Heart left ventricle (tissue), 13 donors: ENCODE results near the gene TARBP2.

Experiments used
- POLR2A ChIP-seq, 2 donors: fragments of 450-650 bp; IDR thresholded peaks; one replicate each; pipeline ENCODE4 v1.6.1; 2017; ENCODE audit warnings: antibody characterized with exemption in 2 of 2, mild to moderate bottlenecking in 2 of 2, moderate library complexity in 2 of 2
- TF ChIP-seq, protein P1 (sequence below), 12 donors: fragments of 200-600 bp; sonication (generic) in 4 of 12; IDR thresholded peaks; one replicate each; pipeline versions ENCODE4 v1.5.0 to v1.8.0; 2018 to 2022; ENCODE audit warnings: antibody characterized with exemption in 12 of 12, mild to moderate bottlenecking in 5 of 12
- donor health status: ischemic (EF 13 %, LVEDD 7.1; RV severe dilation, severe dysfunction).
- donor health status: DM: no; HTN: yes; CAD: no.
- donor health status: DM: no; HTN: no; CAD: no.
- donor health status: ischemic (EF 25% LVEDD 6.9; RV normal size, moderate dysfunction).
- donor health status: ischemic (EF 25% LVEDD 5.7; RV mildly dilated, moderate dysfunction).
- donor health status: ischemic (EF 35%, LVEDD 5.7; RV mildly dilated, moderate dysfunction).
- donor health status: nonischemic (EF 11% LVEDD 7.7; RV severe dilation, severe dysfunction).
- donor health status: DM: yes; HTN: yes; CAD: no.
- donor health status: PGD.
- donor health status: ischemic (EF 29% LVEDD 5.4; RV normal size, mild dysfunction).
- donor health status: nonischemic (EF 23%, LVEDD 6.1; RV moderate dilation, normal function).

DNA sequence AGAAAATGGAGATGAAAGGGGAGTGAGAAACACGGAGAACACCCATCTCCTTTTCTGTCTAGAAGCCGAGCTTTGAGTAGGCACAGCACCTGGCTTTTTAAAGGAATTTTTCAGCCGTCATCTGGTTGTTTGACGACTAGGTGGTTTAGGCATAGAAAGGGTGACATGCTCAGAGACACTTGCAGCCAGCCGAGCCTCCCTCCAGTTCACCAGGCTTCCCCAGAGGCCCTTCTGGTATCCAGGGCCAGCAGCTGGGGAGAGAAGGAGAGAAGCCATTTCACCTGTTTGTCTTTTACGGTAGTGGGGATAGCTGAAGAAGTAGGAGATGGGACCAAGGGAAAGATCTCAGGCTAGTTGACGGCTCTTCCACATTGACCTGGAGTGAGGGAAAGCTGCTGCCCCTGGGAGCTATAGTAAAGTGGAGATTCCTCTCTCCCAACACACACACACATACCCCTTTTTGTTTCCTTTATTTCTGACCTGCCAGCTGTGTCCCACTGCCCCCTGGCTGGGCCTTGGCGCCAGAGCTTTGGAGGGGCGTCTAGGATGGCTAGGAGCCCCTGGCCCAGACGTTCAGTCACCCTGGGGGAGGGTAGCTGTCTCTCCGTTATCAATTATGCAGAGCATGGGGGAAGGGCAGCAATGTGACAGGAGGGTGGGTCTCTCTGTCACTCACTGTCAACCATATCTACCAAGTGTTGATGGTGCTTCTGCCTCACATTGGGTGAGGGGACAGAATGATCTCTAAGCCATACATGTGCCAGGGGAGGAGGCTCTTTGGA lies 7.3 kb upstream of the TARBP2 start:
- TF ChIP-seq, protein P1, sequence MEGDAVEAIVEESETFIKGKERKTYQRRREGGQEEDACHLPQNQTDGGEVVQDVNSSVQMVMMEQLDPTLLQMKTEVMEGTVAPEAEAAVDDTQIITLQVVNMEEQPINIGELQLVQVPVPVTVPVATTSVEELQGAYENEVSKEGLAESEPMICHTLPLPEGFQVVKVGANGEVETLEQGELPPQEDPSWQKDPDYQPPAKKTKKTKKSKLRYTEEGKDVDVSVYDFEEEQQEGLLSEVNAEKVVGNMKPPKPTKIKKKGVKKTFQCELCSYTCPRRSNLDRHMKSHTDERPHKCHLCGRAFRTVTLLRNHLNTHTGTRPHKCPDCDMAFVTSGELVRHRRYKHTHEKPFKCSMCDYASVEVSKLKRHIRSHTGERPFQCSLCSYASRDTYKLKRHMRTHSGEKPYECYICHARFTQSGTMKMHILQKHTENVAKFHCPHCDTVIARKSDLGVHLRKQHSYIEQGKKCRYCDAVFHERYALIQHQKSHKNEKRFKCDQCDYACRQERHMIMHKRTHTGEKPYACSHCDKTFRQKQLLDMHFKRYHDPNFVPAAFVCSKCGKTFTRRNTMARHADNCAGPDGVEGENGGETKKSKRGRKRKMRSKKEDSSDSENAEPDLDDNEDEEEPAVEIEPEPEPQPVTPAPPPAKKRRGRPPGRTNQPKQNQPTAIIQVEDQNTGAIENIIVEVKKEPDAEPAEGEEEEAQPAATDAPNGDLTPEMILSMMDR (IDR thresholded peaks at IDR 0.05) = no peak
- TF ChIP-seq POLR2A (IDR thresholded peaks at IDR 0.05) = no peak
